HG03457 (cell line): ENCODE results near the gene CDK1.
"Not testable (repeated sequence)": the region's sequence is repeated elsewhere in the genome, so short reads cannot be mapped to it uniquely, and the experiment has no call there.

Experiments
- ATAC-seq: cut with Tn5 transposase; IDR thresholded peaks from one replicate; pipeline ENCODE4 v1.9.1; 2021; ENCODE audit warnings: moderate number of reproducible peaks; ENCODE audit not compliant: unreplicated experiment

Gene CDK1

DNA sequence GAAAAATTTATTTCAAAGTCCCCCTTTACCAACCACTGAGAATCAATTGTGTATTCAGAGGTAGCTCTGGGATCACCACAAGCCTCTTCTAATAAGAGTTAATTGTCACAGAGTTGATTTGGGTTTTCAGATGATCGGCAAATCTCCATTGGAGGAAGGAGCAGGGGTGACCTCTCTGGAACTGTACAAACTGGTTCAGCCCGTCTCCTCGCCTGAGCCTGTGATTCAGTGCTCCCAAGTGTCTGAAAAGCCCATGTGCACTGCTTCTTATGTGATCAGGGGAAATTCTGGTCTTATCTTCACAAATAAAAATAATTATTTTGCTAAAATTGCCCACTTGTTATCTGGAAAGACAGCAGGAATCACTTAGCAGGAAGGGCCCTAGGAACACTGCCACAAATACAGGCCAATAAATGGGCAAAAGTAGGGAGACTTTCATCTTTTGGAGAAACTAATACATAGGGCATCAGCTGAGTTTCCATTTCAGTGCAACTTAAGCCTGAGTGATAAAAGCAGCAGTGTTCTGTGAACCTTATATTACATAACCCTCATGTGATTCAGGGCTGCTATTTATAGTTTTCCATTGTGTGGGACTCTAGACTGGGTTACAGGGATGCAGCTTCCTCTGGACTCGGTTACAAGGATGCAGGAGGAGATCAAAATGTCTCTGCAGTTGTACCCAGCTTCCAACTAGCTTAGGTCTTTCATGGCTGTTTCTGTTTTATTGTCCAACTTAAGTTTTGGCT, 32.3 kb downstream of the CDK1 start:
- no peak for ATAC-seq

DNA sequence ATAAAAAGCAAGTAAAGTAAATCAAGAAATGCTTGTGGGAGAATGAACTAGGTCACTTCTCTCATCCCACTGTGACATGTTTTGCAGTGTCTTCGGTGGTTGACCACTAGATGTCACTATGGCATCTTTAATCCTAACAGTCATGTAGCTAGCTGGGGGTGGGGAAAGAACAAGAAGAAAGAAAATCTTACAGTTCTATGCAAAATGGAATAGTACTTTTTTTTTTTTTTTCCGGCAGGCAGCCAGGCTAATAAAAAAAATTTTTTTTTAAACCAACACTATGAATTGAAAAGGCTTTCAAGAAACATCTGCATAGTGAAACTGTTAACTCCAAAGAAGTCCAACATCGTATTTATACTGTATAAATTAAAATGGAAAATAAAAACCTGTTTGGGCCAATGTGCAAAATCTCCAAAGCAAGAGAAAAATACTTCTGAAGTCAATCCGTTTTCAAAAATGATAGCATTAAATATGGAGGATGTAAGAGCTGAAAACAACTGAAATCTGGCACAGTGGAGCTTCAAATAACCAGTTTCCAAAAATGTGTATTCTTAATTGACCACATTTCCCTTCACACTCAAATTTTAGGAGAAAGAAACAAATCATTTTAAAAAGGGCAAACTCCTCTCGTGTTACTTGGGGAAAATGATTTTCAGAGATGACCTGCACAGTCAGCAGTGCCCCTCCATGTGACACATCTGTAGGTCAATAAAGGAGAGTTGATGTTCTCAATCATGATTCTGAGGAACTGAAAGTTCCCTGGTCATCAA, 38.5 kb downstream of the CDK1 start:
- peak; percentile 81 for ATAC-seq

DNA sequence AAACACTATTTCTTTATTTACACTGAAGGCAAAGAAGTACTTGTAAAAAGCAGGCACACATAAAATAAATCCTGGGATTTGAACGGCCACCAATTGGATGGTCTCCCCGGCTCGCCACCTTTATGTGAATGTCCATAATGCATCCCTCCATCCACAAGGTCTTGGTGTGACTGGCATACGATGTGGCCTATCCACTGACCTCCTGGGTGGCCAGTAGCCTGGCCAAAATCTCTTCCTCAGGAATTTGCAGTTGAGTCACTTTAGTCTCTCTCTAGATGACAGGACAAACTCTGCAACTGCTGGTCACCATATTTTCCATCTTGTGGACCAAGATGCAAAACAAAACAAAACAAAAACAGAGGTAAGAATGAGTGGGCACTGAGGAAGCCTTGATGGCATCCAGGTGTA, 39.1 kb downstream of the CDK1 start:
- no peak for ATAC-seq

DNA sequence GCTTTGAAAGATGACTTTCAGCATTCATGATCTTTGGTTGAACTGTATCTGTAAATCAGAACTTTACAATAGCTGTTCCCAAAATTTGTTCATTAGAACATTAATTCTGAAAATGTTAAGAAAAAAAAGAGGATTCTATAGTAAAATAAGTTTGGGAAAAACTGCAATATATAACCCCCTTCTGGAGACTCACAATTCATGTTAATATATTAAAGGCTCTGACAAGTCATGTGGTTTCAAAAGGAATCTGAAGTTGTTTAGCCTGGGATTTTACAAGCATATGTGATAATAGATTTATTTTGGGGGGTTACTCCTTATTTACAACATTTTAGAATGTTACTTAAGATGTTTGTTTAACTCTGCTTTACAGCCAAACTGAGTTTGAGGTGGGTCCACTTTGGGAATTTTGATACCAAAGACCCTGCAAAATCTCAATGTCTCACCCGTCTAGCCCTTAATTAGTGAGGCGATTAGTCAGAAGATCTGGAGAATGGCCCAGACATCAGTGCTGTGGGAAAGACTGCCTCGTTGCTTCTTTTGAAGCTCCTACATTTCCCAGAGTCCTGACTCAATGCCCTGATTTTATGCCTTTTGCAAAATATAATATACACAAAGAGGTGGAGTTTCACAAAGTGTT, 40.0 kb downstream of the CDK1 start:
- no peak for ATAC-seq

DNA sequence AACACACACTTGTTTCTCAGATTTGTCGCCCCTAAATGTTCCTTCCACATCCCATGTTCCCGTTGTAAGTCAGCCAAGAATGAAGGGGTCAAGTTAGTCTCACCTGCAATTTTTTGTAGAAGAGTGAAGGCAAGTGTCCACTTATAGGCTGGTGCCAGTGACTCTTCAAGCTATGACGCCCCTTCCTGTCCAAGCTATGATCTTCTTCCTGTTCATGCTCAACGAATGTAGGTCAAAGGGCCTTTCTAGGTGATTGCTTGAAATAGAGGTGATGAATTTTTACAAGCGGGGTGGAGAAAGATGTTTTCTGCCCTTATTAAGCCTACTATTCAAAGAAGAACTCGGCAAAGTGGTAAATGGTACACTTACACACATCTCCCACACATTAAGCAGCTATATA, 41.0 kb downstream of the CDK1 start:
- ATAC-seq: no peak

DNA sequence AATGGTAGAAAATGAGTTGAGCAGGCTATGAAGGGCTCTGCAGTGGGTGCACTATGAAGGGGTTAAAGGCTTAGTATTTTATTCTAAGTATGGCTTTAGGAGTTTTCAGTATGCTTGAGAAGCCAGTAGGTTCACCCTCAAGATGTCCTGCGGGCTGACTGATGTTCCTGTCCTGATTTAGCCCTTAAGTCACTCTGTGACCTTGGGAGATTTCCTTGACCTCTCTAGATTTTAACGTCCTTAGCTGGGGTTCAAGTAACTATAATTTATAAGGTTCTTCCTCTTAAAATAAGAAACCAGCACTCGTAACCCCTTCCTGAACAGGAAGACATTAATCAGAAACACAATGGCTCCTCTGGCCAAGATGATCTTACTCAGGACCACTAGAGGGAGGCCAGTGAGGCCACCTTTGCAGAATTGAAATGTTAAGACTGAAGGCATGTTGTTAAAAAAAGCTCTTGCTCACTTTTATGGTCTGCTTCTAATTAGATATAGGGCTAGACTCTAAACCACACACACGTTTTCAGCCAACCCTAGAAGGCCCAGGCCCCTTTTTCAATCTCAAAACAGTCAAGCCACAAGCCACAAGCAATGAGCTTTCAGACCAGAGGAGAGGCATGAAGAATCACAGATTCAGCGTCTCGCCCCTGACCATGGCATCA, 41.9 kb downstream of the CDK1 start:
- ATAC-seq: no peak

DNA sequence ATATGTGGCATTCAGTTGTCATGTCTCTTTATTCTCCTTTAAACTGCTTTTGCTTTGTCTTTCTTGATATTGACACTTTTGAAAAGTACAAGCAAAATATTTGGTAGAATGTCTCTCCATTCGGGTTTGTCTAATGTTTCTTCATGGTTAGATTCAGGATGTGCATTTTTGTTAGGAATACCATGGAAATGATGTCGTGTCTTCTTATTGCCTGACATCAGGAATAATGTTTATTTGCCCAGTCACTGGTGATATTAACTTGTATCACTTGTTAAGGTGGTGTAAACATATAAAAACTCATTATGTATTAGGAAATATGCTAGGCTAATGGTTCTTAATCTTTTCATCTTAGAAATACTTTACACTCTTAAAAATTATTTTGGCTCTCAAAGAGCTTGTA, 43.4 kb downstream of the CDK1 start:
- ATAC-seq: no peak

DNA sequence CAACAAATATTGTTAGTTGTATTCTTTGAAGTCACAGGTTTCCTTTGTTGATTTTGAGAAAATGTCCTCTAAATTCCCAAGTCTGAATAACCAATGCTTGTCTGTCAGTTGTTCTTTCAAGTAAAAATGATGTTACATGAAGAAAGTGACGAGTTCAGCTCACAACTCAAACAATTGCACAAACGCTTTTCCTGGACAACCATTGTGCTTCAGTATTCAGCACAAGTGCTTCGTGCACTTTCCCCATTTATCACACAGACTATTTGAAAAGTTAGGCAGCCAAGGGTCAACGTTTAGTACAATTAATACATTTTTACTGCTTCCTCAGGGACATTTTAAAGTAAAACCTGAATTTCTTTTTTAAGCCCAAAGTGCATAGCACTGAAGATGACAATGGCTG, 44.5 kb downstream of the CDK1 start:
- ATAC-seq: no peak

DNA sequence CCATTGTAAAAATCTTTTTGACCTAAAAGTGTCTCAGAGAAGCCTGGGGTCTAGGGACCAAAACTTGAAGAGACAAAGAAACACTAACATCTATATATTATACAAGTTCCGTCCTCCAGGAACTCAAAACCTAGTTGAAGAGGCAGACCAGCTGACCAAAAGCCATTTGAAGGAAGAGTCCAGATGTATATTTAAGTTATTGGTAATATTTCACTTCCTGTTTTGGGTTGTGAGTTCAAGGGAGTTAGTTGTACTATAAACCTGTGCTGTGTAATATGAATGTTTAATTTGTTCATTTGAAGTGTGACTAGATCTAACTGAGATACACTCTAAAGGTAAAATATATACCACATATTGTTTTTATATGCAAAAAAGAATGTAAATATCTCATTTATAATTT, 45.0 kb downstream of the CDK1 start:
- ATAC-seq: no peak

DNA sequence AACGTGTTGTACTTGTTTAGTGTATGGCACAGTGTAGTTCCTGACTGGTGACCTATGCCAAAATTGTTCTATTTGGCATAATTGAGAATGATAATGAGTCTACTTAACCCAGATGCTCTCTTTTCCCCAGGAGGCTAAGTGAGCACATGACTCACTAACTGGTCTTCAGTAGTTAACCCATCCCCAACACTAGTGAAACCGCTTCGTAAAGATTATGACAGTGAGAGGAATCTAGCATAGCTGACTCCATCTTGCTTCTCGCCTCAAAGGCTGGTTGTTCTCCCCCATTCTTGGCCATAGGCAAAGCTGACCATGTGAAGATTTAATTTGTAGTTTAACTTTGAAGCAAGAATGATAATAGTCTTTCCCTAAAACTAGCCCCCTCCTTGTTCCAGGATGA, 47.2 kb downstream of the CDK1 start:
- no peak for ATAC-seq

DNA sequence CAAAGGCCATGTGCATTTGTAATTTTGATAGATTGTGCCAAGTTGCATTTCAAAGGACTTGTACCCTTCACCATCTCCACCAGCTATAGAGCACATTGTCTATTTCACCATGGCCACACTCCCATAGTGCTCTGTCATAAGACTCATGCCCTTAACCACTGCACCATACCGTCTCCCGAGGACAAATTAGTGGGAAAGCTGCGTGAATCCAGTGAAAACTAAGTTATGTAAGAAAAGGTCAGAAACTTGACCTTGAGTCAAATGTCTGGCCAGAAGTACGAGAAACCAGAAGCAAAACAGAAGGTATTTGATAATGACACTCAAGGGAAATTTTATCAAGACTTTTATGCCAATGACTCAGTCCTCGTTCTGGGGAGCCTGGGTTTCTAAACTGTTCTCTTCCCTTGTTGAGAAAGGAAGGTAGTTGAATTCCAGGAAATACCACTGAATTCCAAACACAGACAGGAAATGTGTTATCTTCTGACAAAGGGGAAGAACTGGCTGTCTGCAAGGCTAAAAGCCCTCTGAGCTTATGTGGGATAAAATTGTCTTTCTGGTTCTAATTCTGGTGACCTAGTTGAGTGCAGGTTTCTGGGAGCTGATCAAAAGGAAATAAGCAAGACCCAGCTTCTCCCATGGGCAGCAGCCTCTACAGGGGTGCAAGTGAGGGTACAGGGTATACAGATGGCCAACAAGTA, 49.7 kb downstream of the CDK1 start:
- no peak for ATAC-seq

DNA sequence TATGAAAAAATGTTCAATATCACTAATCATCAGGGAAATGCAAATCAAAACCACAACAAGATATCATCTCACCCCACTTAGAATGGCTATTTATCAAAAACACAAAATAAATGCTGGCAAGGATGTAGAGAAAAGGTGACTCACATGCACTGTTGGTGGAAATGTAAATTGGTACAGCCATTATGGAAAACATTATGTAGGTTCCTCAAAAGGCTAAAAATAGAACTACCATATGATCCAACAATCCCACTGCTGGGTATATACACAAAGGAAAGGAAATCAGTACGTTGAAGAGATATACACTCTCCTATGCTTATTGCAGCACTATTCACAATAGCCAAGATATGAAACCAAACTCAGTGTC, 50.2 kb downstream of the CDK1 start:
- no peak for ATAC-seq

DNA sequence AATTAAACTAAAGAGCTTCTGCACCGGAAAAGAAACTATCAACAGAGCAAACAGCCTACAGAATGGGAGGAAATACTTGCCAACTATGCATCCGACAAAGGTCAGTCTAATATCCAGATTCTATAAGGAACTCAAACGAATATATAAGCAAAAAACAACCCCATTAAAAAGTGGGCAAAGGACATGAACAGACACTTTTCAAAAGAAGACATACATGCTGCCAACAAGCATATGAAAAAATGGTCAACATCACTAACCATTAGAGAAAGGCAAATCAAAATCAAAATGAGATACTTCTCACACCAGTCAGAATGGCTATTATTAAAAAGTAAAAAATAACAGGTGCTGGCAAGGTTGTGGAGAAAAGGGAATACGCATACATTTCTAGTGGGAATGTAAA, 53.9 kb downstream of the CDK1 start:
- ATAC-seq: not testable (repeated sequence)

DNA sequence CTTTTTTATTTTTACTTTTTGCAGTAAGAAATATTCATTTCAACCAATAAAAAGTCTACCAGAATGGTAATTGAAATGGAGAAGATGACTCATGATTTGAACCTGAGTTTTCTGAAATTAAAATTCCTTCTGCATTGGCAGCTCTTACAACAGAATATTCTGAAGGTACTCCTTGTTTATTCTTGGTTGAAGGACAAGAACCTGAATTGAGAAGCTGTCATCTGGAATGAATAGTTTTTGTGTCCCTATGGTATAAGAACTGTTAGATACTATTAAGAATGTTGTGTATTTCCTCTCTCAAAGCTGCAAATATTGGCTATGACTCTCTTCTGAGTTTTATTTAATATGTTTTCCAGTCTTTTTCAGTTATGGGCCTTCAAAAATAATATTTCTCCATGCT, 56.1 kb downstream of the CDK1 start:
- no peak for ATAC-seq

DNA sequence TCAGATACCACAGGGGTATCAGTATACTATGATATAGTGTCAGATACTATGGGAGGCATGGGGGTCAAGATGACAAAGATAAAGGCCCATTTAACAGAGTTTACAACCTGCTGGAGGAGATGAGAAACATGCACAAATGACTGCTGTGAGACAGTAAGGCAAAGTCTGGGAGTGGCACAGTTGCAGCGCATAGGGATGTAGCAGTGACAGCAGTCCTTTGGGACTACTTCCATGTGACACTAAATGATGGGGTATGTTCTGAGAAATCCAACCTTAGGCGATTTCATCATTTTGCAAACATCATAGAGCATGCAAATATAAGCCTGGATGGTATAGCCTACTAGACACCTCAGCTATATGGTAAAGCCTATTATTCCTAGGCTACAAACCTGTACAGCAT, 56.8 kb downstream of the CDK1 start:
- ATAC-seq: no peak

DNA sequence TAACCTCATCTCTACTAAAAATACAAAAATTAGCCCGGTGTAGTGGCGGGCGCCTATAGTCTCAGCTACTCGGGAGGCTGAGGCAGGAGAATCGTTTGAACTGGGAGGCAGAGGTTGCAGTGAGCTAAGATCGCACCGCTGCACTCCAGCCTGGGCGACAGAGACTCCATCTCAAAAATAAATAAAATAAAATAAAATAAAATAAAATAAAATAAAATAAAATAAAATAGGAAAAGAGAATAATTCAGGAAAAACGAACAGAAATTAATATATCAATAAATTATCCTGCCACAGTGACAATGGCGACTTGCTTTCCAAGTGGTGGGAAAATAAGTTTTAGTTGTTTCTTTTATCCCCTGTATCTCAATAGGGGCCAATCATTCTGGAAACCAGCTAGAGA, 62.9 kb downstream of the CDK1 start:
- ATAC-seq: not testable (repeated sequence)

DNA sequence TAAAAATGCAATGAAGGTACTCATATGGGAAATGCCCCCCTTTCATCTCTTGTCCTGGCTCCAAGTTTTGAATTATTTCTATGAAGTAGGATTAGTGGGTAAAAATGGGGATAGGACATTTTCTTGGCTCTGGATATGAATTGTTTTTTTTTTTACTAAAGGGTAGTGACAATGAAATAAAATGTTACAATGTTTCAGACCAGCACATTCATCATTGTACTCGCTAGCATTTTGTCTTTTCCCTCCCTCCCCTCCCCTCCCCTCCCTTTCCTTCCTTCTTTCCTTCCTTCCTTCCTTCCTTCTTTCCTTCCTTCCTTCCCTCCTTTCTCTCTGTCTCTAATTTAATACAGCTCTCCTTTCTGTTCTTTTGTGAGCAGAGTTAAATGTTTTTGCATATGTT, 64.4 kb downstream of the CDK1 start:
- no peak for ATAC-seq
